Left ventricle myocardium inferior (tissue), 1 donor: ENCODE data around the gene NDUFS2. TPM values are rescaled to one million over a fixed set of nuclear protein-coding genes. Genes with fewer than 3 reads are reported as not detected.

Experiments
- DNase-seq: peaks from one replicate; pipeline ENCODE4 v3.0.0-alpha.2; 2020
- H3K27ac ChIP-seq: fragments of 200-600 bp; replicated peaks from 2 replicates; pipeline ENCODE4 v1.8.0; 2021
- H3K27me3 ChIP-seq: fragments of 200-600 bp; 2 replicates; pipeline ENCODE4 v1.8.0; 2021; ENCODE audit warnings: low read depth
- H3K36me3 ChIP-seq: fragments of 200-600 bp; 2 replicates; pipeline ENCODE4 v1.8.0; 2021
- H3K4me1 ChIP-seq: fragments of 200-600 bp; 2 replicates; pipeline ENCODE4 v1.8.0; 2021
- H3K4me3 ChIP-seq: fragments of 200-600 bp; 2 replicates; pipeline ENCODE4 v1.8.0; 2021; ENCODE audit warnings: mild to moderate bottlenecking, moderate library complexity
- H3K9me3 ChIP-seq: fragments of 200-600 bp; replicated peaks from 2 replicates; pipeline ENCODE4 v1.8.0; 2021
- intact Hi-C: fragments of 100-400 bp; cut with micrococcal nuclease; formaldehyde crosslinking; loops from one replicate; pipeline ENCODE4 v1.11.0; 2022
- total RNA-seq: library from RNA; stranded (reverse); fragmentation: NEBNext Ultra II Directional; extraction: Animal tissue kit (Norgen Biotek cat#: 25700); gene quantifications from one replicate; pipeline ENCODE4 v1.2.1, GENCODE V29; 2021
- TF ChIP-seq, protein P1 (sequence below): fragments of 200-600 bp; IDR thresholded peaks from 2 replicates; pipeline ENCODE4 v1.8.0; 2021; ENCODE audit warnings: antibody characterized with exemption, mild to moderate bottlenecking, borderline replicate concordance
- donor health status: DM: no; HTN: yes; CAD: no; lungs with severe emphysema.

The NDUFS2 gene
- total RNA-seq, 1 donor from 2014 or later, result 302 TPM

DNA sequence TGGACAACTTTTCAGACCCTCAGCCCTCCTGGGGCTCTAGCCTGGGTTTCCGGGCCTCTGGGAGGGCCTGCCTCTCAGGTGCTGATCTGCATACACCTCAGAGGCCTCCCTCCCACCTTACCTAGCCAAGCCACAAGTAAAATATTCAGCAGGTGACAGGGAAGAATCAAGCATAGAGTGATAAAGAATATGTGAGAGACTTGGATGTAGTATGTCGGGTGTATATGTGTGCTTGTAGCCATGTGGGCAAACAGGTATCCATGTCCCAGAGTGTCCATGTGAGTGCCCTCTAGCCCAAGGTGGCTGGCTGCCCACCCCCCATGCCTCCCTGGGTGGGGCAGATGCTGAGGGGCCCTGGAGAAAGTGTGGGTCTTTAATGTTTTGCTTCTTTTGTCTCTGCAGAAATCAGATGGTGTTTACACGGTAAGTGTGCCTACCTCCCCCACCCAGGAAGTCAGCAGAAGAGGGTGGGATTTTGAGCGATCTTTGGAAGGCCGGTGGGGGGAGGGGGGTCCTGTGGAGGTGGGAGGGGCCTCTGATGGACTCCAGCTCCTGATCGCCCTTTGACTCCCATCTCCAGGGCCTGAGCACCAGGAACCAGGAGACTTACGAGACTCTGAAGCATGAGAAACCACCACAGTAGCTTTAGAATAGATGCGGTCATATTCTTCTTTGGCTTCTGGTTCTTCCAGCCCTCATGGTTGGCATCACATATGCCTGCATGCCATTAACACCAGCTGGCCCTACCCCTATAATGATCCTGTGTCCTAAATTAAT, 16.3 kb downstream of the NDUFS2 start:
- Histone ChIP-seq H3K4me1 (peaks cover 11% of the 10 kb centered on the region), H3K9me3 (no peaks in the 10 kb centered on the region), H3K4me3 (peak overlapping the region; percentile 46), H3K27me3 (no peaks in the 10 kb centered on the region), H3K27ac (no peak overlapping the region), H3K36me3 (peaks cover 16% of the 10 kb centered on the region)
- intact Hi-C loops, result no loop called here
- no peak for DNase-seq
- TF ChIP-seq, protein P1, sequence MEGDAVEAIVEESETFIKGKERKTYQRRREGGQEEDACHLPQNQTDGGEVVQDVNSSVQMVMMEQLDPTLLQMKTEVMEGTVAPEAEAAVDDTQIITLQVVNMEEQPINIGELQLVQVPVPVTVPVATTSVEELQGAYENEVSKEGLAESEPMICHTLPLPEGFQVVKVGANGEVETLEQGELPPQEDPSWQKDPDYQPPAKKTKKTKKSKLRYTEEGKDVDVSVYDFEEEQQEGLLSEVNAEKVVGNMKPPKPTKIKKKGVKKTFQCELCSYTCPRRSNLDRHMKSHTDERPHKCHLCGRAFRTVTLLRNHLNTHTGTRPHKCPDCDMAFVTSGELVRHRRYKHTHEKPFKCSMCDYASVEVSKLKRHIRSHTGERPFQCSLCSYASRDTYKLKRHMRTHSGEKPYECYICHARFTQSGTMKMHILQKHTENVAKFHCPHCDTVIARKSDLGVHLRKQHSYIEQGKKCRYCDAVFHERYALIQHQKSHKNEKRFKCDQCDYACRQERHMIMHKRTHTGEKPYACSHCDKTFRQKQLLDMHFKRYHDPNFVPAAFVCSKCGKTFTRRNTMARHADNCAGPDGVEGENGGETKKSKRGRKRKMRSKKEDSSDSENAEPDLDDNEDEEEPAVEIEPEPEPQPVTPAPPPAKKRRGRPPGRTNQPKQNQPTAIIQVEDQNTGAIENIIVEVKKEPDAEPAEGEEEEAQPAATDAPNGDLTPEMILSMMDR, result no peak

DNA sequence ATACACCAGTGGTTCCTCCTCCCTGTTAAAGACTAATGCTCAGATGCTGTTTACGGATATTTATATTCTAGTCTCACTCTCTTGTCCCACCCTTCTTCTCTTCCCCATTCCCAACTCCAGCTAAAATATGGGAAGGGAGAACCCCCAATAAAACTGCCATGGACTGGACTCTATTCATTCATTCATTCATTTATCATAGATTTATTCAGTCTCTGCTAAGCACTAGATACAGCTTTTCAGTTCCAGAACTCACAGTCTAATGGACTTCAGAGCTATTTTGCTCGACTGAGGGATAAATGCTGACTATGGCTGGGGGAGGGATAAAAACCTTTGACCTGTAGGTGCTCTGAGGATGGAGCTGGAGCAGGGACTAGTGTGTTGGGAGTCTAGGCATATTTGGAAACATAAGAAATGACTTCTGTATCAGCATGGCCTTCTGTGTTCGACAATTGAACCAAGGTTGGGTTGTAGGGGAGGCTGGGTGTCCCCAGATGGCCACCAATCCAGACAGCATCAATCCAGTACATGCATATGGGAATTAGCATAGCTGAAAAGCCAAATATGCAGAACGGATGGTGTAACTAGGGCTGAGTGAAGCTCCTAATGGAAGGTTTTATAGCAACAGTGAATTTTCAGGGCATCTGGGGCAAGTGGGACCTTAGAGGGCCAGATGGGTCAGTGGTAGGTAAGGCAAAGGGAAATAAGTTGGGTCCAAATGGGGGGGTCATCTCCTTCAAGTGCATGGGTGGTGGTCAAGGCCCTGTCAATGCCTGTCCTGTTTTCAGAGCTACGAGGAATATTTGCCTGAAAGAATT, 17.1 kb downstream of the NDUFS2 start:
- Histone ChIP-seq H3K36me3 (peaks cover 8% of the 10 kb centered on the region), H3K9me3 (no peaks in the 10 kb centered on the region), H3K4me1 (peaks cover 11% of the 10 kb centered on the region), H3K4me3 (no peak overlapping the region), H3K27me3 (no peaks in the 10 kb centered on the region), H3K27ac (no peak overlapping the region)
- TF ChIP-seq, protein P1, result no peak
- intact Hi-C loops, result no loop called here
- no peak for DNase-seq

GRCh38 chr1:161220002-161220401, 17.8 kb downstream of the NDUFS2 start:
- TF ChIP-seq, protein P1, result no peak
- H3K4me3 ChIP-seq, result no peak overlapping the region
- intact Hi-C loops, result loop anchor here (10.0 kb wide), 1 partner anchor 165 kb away; no protein-coding TSS in a partner anchor

GRCh38 chr1:161222175-161223019, 20.2 kb downstream of the NDUFS2 start:
- Histone ChIP-seq H3K9me3 (no peaks in the 10 kb centered on the region), H3K4me3 (no peak overlapping the region), H3K36me3 (no peaks in the 10 kb centered on the region), H3K4me1 (peaks cover 23% of the 10 kb centered on the region), H3K27ac (no peak overlapping the region), H3K27me3 (no peaks in the 10 kb centered on the region)
- no peak for DNase-seq
- intact Hi-C loops, result loop anchor here (10.0 kb wide), 1 partner anchor 162 kb away; no protein-coding TSS in a partner anchor
- TF ChIP-seq, protein P1, result no peak

More at GRCh38 chr1:161220002-161220401, 17.8 kb downstream of the NDUFS2 start:
- DNase-seq, result no peak
- no peaks in the 10 kb centered on the region for H3K9me3 ChIP-seq
- H3K27ac ChIP-seq, result no peak overlapping the region
- H3K27me3 ChIP-seq, result no peaks in the 10 kb centered on the region
- peaks cover 13% of the 10 kb centered on the region for H3K4me1 ChIP-seq
- H3K36me3 ChIP-seq, result peaks cover under 1% of the 10 kb centered on the region
